ENCODE measurements around the gene TRIM44.

- TF ChIP-seq CTCF (conservative IDR thresholded peaks at IDR 0.05; ENCODE audit: low read length) (no peak), EZH2phosphoT487 (IDR thresholded peaks at IDR 0.05; ENCODE audit: borderline replicate concordance) (no peak)
These were observed 88.5 kb downstream of the TRIM44 start for GRCh38 chr11:35750981-35751663.

Measured in Loucy (cell line).